SK-N-SH (cell line): ENCODE results near the gene SEPTIN2.

Experiments
- CTCF ChIP-seq: fragments of 200-600 bp; sonication (generic); IDR thresholded peaks from 2 replicates; pipeline ENCODE4 v1.6.1; 2017; ENCODE audit warnings: antibody characterized with exemption, mild to moderate bottlenecking, moderate library complexity
- ELF1 ChIP-seq: IDR thresholded peaks from 2 replicates; pipeline ENCODE4 v1.4.0; 2012
- EP300 ChIP-seq, 2 experiments: IDR thresholded peaks; 2 replicates each; pipeline versions ENCODE4 v1.4.0 to v1.6.1; 2012; ENCODE audit warnings: borderline replicate concordance in 1 of 2, low read depth in 1 of 2, low read length in 1 of 2
- EZH2phosphoT487 ChIP-seq: fragments of 200-600 bp; sonication (generic); IDR thresholded peaks from 2 replicates; pipeline ENCODE4 v1.6.1; 2017; ENCODE audit warnings: low read depth, mixed run types, mild to moderate bottlenecking, antibody characterized with exemption, moderate library complexity, borderline replicate concordance
- NRF1 ChIP-seq: IDR thresholded peaks from 2 replicates; pipeline ENCODE4 v1.6.1; 2012; ENCODE audit warnings: low read depth, mild to moderate bottlenecking, low read length
- RAD21 ChIP-seq: IDR thresholded peaks from 2 replicates; pipeline ENCODE4 v1.6.1; 2012; ENCODE audit warnings: mild to moderate bottlenecking, low read length
- REST ChIP-seq: IDR thresholded peaks from 2 replicates; pipeline ENCODE4 v1.6.1; 2012; ENCODE audit warnings: mild to moderate bottlenecking, low read depth, low read length, moderate library complexity
- TAF1 ChIP-seq: IDR thresholded peaks from 2 replicates; pipeline ENCODE4 v1.6.1; 2012; ENCODE audit warnings: low read depth, mild to moderate bottlenecking, low read length, moderate library complexity, borderline replicate concordance
- TF ChIP-seq, protein P1 (sequence below): fragments of 150-350 bp; IDR thresholded peaks from 2 replicates; pipeline ENCODE4 v1.6.1; 2017; ENCODE audit warnings: antibody characterized with exemption, low read length, low read depth, borderline replicate concordance
- TF ChIP-seq, protein P2 (sequence below): IDR thresholded peaks from 2 replicates; pipeline ENCODE4 v1.4.0; 2012; ENCODE audit warnings: low read depth

DNA sequence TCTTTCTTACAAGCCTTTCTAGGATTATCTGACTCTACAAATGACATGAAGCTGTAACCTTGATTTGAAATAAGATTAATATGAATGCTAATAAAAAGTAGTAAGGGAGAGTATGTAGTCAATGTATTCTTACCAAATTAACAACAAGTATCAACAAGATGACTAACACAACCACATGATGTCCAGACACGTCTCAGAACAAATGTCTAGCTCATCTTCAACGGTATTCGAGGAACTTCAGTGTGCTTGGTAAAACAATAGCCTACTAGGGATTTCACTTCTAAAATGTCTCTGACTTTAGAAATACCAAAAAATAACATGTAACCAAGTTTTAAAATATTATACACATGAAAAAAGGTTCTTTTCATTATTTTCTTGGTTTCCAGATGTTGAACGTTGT, 3.6 kb upstream of the SEPTIN2 start:
- TF ChIP-seq CTCF (no peak), TAF1 (no peak), EP300 (IDR thresholded peaks at IDR 0.05; ENCODE audit: borderline replicate concordance in 1 of 2, low read depth in 1 of 2, low read length in 1 of 2) (no peak), NRF1 (no peak), RAD21 (no peak), ELF1 (no peak), REST (no peak), EZH2phosphoT487 (no peak)
- TF ChIP-seq, protein P1, sequence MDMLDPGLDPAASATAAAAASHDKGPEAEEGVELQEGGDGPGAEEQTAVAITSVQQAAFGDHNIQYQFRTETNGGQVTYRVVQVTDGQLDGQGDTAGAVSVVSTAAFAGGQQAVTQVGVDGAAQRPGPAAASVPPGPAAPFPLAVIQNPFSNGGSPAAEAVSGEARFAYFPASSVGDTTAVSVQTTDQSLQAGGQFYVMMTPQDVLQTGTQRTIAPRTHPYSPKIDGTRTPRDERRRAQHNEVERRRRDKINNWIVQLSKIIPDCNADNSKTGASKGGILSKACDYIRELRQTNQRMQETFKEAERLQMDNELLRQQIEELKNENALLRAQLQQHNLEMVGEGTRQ, result no peak
- TF ChIP-seq, protein P2, sequence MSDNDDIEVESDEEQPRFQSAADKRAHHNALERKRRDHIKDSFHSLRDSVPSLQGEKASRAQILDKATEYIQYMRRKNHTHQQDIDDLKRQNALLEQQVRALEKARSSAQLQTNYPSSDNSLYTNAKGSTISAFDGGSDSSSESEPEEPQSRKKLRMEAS, result no peak
